ENCODE results near the gene ANKRD44.

The ANKRD44 gene

DNA sequence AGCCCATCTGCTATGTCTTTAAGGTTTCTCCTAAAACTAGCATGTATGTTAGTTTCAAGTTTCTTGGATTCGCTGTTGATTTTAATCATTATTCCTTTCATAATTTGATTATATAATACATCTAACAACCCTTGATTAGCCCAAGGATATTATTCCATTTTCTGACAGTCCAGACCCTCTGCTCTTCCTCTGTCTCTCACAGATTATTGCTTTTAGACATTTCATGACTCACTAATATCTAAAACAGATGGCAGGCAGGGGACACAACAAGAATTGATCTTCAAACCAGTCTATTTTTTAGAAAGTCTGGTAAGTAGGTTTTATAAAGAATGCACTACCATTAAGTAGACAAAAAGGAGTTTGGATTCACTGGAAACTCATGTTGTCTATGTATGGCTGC is 162.2 kb downstream of the ANKRD44 start:
- no peak overlapping the region for H3K4me2 ChIP-seq (ENCODE audit: low read depth, low read length, poor library complexity, severe bottlenecking)
- TF ChIP-seq, protein P1, sequence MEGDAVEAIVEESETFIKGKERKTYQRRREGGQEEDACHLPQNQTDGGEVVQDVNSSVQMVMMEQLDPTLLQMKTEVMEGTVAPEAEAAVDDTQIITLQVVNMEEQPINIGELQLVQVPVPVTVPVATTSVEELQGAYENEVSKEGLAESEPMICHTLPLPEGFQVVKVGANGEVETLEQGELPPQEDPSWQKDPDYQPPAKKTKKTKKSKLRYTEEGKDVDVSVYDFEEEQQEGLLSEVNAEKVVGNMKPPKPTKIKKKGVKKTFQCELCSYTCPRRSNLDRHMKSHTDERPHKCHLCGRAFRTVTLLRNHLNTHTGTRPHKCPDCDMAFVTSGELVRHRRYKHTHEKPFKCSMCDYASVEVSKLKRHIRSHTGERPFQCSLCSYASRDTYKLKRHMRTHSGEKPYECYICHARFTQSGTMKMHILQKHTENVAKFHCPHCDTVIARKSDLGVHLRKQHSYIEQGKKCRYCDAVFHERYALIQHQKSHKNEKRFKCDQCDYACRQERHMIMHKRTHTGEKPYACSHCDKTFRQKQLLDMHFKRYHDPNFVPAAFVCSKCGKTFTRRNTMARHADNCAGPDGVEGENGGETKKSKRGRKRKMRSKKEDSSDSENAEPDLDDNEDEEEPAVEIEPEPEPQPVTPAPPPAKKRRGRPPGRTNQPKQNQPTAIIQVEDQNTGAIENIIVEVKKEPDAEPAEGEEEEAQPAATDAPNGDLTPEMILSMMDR (conservative IDR thresholded peaks at IDR 0.05; ENCODE audit: low read length) = no peak
- no peak for TF ChIP-seq EZH2phosphoT487 (IDR thresholded peaks at IDR 0.05; ENCODE audit: borderline replicate concordance)
- H3K79me2 ChIP-seq (ENCODE audit: insufficient read depth, low read length) = peaks cover 36% of the 10 kb centered on the region; the same call in 1 of the 2 replicates
- no peaks in the 10 kb centered on the region for H3K9me2 ChIP-seq (replicated peaks; ENCODE audit: low read depth, low read length)
- H3K27me3 ChIP-seq (ENCODE audit: insufficient read depth, low read length, poor library complexity, severe bottlenecking) = no peaks in the 10 kb centered on the region
- peaks cover 27% of the 10 kb centered on the region for H3K4me1 ChIP-seq (ENCODE audit: insufficient read depth, low read length, poor library complexity, severe bottlenecking)
- no peak overlapping the region for H3K9ac ChIP-seq (ENCODE audit: low read depth, low read length, poor library complexity, severe bottlenecking)
- H3F3A ChIP-seq (ENCODE audit: low read depth) = peaks cover 9% of the 10 kb centered on the region; the same call in 1 of the 2 replicates
- no peaks in the 10 kb centered on the region for H3K36me3 ChIP-seq (ENCODE audit: insufficient read depth, low read length)
- H3K9me3 ChIP-seq (ENCODE audit: insufficient read depth, low read depth, low read length) = no peaks in the 10 kb centered on the region
- no peaks in the 10 kb centered on the region for H4K20me1 ChIP-seq (ENCODE audit: insufficient read depth, low read length, poor library complexity, severe bottlenecking)
- H2AFZ ChIP-seq (ENCODE audit: low read length) = no peak overlapping the region
- H3K4me3 ChIP-seq (ENCODE audit: low read length, poor library complexity, severe bottlenecking) = no peak overlapping the region

DNA sequence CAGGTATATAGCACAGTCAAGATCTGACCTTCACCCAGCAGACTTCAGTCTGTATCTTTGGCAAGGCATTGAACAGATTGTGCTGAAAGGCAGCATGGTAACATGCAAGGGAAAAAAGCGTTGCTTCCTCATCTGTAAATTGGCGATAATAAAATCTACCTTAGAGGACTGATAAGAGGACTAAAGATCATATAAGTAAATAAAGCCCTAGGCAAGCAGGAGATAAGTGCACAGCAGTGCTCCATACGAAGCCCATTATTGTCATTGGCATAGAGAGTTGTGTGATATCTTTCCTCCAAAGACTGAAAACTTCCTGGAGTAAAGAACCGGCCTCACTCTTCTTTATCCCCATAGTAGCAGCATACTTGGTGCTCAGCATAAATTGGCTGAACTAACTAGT is 162.6 kb downstream of the ANKRD44 start:
- Histone ChIP-seq H4K20me1 (ENCODE audit: insufficient read depth, low read length, poor library complexity, severe bottlenecking) (no peaks in the 10 kb centered on the region), H3K36me3 (ENCODE audit: insufficient read depth, low read length) (no peaks in the 10 kb centered on the region), H2AFZ (ENCODE audit: low read length) (no peak overlapping the region), H3K4me3 (ENCODE audit: low read length, poor library complexity, severe bottlenecking) (no peak overlapping the region), H3F3A (ENCODE audit: low read depth) (peaks cover 9% of the 10 kb centered on the region; the same call in 1 of the 2 replicates), H3K4me1 (ENCODE audit: insufficient read depth, low read length, poor library complexity, severe bottlenecking) (peaks cover 24% of the 10 kb centered on the region), H3K9me2 (replicated peaks; ENCODE audit: low read depth, low read length) (no peaks in the 10 kb centered on the region), H3K4me2 (ENCODE audit: low read depth, low read length, poor library complexity, severe bottlenecking) (no peak overlapping the region), H3K9ac (ENCODE audit: low read depth, low read length, poor library complexity, severe bottlenecking) (no peak overlapping the region), H3K9me3 (ENCODE audit: insufficient read depth, low read depth, low read length) (no peaks in the 10 kb centered on the region), H3K27me3 (ENCODE audit: insufficient read depth, low read length, poor library complexity, severe bottlenecking) (no peaks in the 10 kb centered on the region), H3K79me2 (ENCODE audit: insufficient read depth, low read length) (peaks cover 35% of the 10 kb centered on the region; the same call in 1 of the 2 replicates)
- TF ChIP-seq, protein P1 (conservative IDR thresholded peaks at IDR 0.05; ENCODE audit: low read length) = no peak
- TF ChIP-seq EZH2phosphoT487 (IDR thresholded peaks at IDR 0.05; ENCODE audit: borderline replicate concordance) = no peak

DNA sequence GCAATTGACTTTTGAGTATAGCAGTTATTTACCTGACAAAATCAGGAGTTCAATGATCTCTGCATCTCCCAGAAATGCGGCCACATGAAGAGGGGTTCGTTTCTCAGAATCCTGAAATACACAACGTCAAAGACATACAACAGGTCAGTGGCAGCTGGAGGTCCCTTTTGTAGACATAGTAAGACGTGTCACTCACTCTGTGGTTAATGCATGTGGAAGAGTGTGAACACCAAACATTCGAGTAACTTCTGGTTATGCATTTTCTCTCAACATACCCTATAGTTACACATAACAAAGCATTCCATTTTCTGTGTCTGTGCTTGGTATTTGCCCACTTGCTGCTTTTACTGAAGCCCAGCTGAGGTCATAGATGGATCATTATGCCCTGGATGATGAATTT is 163.6 kb downstream of the ANKRD44 start:
- TF ChIP-seq EZH2phosphoT487 (IDR thresholded peaks at IDR 0.05; ENCODE audit: borderline replicate concordance) = no peak
- TF ChIP-seq, protein P1 (conservative IDR thresholded peaks at IDR 0.05; ENCODE audit: low read length) = no peak
- no peaks in the 10 kb centered on the region for H3K9me3 ChIP-seq (ENCODE audit: insufficient read depth, low read depth, low read length)
- peaks cover 9% of the 10 kb centered on the region; the same call in 1 of the 2 replicates for H3F3A ChIP-seq (ENCODE audit: low read depth)
- no peak overlapping the region for H3K9ac ChIP-seq (ENCODE audit: low read depth, low read length, poor library complexity, severe bottlenecking)
- no peak overlapping the region for H2AFZ ChIP-seq (ENCODE audit: low read length)
- no peaks in the 10 kb centered on the region for H4K20me1 ChIP-seq (ENCODE audit: insufficient read depth, low read length, poor library complexity, severe bottlenecking)
- H3K79me2 ChIP-seq (ENCODE audit: insufficient read depth, low read length) = peaks cover 26% of the 10 kb centered on the region; the same call in 1 of the 2 replicates
- peaks cover 15% of the 10 kb centered on the region for H3K4me1 ChIP-seq (ENCODE audit: insufficient read depth, low read length, poor library complexity, severe bottlenecking)
- H3K36me3 ChIP-seq (ENCODE audit: insufficient read depth, low read length) = no peaks in the 10 kb centered on the region
- H3K4me3 ChIP-seq (ENCODE audit: low read length, poor library complexity, severe bottlenecking) = no peak overlapping the region
- no peak overlapping the region for H3K4me2 ChIP-seq (ENCODE audit: low read depth, low read length, poor library complexity, severe bottlenecking)
- no peaks in the 10 kb centered on the region for H3K9me2 ChIP-seq (replicated peaks; ENCODE audit: low read depth, low read length)
- no peaks in the 10 kb centered on the region for H3K27me3 ChIP-seq (ENCODE audit: insufficient read depth, low read length, poor library complexity, severe bottlenecking)
